ENCODE measurements around the gene TMBIM4.
"Not testable (repeated sequence)": the region's sequence is repeated elsewhere in the genome, so short reads cannot be mapped to it uniquely, and the experiment has no call there.

The TMBIM4 gene

GRCh38 chr12:66182956-66183355, 13.2 kb upstream of the TMBIM4 start:
- DNase-seq: no peak

- no peak for DNase-seq
Measured at GRCh38 chr12:66176105-66176900, 6.5 kb upstream of the TMBIM4 start.

GRCh38 chr12:66174391-66175325, 4.9 kb upstream of the TMBIM4 start:
- not testable (repeated sequence) for DNase-seq

GRCh38 chr12:66170606-66171005, 810 bp upstream of the TMBIM4 start:
- no peak for DNase-seq

GRCh38 chr12:66168410-66168809, 1.4 kb downstream of the TMBIM4 start:
- DNase-seq: no peak

- no peak for DNase-seq
Measured at GRCh38 chr12:66166561-66166960, 3.2 kb downstream of the TMBIM4 start.

GRCh38 chr12:66165141-66165540, 4.7 kb downstream of the TMBIM4 start:
- DNase-seq: no peak

- no peak for DNase-seq
Measured at GRCh38 chr12:66164349-66164821, 5.4 kb downstream of the TMBIM4 start.

GRCh38 chr12:66163289-66163688, 6.5 kb downstream of the TMBIM4 start:
- DNase-seq: no peak

GRCh38 chr12:66162701-66163100, 7.1 kb downstream of the TMBIM4 start:
- DNase-seq: no peak

GRCh38 chr12:66160704-66161103, 9.1 kb downstream of the TMBIM4 start:
- no peak for DNase-seq

- DNase-seq: no peak
Measured at GRCh38 chr12:66159123-66159522, 10.7 kb downstream of the TMBIM4 start.

GRCh38 chr12:66156654-66157053, 13.1 kb downstream of the TMBIM4 start:
- DNase-seq: no peak

- no peak for DNase-seq
Measured at GRCh38 chr12:66154776-66155175, 15.0 kb downstream of the TMBIM4 start.

GRCh38 chr12:66152732-66153131, 17.1 kb downstream of the TMBIM4 start:
- no peak for DNase-seq

- peak; percentile 0 for DNase-seq
Measured at GRCh38 chr12:66149702-66150398, 19.9 kb downstream of the TMBIM4 start.

- peak; percentile 24 for DNase-seq
Measured at GRCh38 chr12:66144791-66145754, 24.7 kb downstream of the TMBIM4 start.

- no peak for DNase-seq
Measured at GRCh38 chr12:66143868-66144267, 25.9 kb downstream of the TMBIM4 start.

GRCh38 chr12:66142826-66143225, 27.0 kb downstream of the TMBIM4 start:
- no peak for DNase-seq

GRCh38 chr12:66141299-66141698, 28.5 kb downstream of the TMBIM4 start:
- DNase-seq: no peak

GRCh38 chr12:66140731-66141130, 29.1 kb downstream of the TMBIM4 start:
- peak; percentile 5 for DNase-seq

GRCh38 chr12:66139328-66139727, 30.5 kb downstream of the TMBIM4 start:
- DNase-seq: no peak
